Activated CD8-positive, alpha-beta memory T cell treated with anti-CD3 and anti-CD28 coated beads for 1 hour (primary cell): ENCODE results near the gene CCNJL.

Source experiments
- DNase-seq, 2 donors: peaks; one replicate each; pipeline ENCODE4 v3.0.0-alpha.2; 2020; ENCODE audit warnings: low read depth in 1 of 2; ENCODE audit errors: extremely low read depth in 1 of 2

Gene CCNJL

GRCh38 chr5:160233215-160233614, 79.1 kb downstream of the CCNJL start:
- DNase-seq = no peak

- no peak for DNase-seq
Measured at GRCh38 chr5:160231783-160232342, 80.5 kb downstream of the CCNJL start.

- DNase-seq = no peak
Measured at GRCh38 chr5:160230686-160231527, 81.5 kb downstream of the CCNJL start.

GRCh38 chr5:160229190-160229742, 83.1 kb downstream of the CCNJL start, which contains the start of gene FABP6:
Gene FABP6 (plus strand): TSS chr5:160229506. CDS start chr5:160229558, 52 bp downstream.
- no peak for DNase-seq

GRCh38 chr5:160227012-160227411, 85.4 kb downstream of the CCNJL start:
- no peak for DNase-seq

- DNase-seq = no peak
Measured at GRCh38 chr5:160221082-160221481, 91.3 kb downstream of the CCNJL start.

GRCh38 chr5:160219356-160219755, 93.0 kb downstream of the CCNJL start:
- DNase-seq = no peak

GRCh38 chr5:160213537-160213936, 98.8 kb downstream of the CCNJL start:
- DNase-seq = no peak

GRCh38 chr5:160211352-160211751, 101.0 kb downstream of the CCNJL start:
- DNase-seq = no peak

- no peak for DNase-seq
Measured at GRCh38 chr5:160210606-160211005, 101.8 kb downstream of the CCNJL start.

GRCh38 chr5:160209917-160210316, 102.4 kb downstream of the CCNJL start:
- no peak for DNase-seq

GRCh38 chr5:160207061-160207460, 105.3 kb downstream of the CCNJL start:
- DNase-seq = no peak
